ENCODE data around the gene ZNF175.
A peak's percentile ranks its signal among the peaks of the same experiment; 100 is the strongest.

Gene ZNF175

GRCh38 chr19:51587264-51588191, 16.4 kb downstream of the ZNF175 start:
- DNase-seq (ENCODE audit: low read depth in 2 of 2, low spot score in 1 of 2) = no peak

DNA sequence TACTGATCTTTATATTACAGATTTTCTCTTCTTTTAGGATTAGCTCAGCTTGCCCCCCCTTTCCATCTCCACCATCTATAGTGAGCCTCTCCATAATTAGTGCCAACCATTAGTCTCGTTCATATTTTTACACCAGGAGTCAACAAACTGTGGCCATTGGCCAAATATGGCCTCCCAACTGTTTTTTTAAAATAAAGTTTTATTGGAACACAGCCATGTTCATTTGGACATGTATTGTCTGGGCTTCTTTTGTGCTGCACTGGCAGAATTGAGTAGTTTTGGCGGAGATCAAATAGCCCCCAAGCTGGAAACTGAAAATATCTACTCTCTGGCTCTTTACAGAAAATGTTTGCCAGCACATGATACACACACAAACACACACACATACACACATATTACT, 18.4 kb downstream of the ZNF175 start:
- DNase-seq (ENCODE audit: low read depth in 2 of 2, low spot score in 1 of 2) = no peak

DNA sequence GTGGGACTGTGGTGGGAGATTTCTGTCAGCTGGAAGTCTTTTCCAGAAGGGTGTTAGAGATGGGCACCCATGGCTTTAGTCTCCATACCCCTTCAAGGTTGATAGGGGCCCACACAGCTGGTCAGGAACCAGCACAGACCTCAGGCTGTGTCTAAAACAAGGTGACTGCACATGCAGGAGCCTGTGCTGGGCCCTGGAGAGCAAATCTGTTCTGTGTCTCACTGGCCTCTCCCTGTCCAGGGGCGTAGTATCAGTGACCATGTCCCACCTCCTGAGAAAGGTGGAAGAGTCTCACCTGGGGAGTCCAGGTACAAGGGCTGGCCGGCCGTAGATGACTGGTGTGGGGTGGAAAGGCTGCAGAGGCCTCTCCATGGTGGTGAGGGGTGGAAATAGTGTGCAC, 19.4 kb downstream of the ZNF175 start:
- no peak for DNase-seq (ENCODE audit: low read depth in 2 of 2, low spot score in 1 of 2)

DNA sequence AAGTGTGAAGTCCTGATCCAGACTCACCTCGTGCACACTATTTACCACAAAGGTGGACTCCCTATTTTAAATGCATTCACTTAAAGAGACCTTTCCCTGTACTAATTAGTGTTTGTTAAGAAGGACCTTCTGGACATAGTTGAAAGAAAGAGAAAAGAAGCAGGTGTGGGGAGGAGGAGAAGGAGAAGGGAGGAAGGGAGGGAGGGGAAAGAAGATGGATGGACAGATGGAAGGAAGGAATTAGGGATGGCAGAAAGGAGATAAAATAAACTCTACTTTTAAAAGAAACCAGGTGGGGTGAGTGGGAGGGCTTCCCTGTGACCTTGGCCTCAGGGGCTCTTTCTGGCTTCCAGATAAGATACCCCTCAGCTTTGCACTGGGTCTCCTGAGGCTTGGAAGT, 21.4 kb downstream of the ZNF175 start:
- no peak for DNase-seq (ENCODE audit: low read depth in 2 of 2, low spot score in 1 of 2)

GRCh38 chr19:51593138-51593890, 22.2 kb downstream of the ZNF175 start:
- no peak for DNase-seq (ENCODE audit: low read depth in 2 of 2, low spot score in 1 of 2)

DNA sequence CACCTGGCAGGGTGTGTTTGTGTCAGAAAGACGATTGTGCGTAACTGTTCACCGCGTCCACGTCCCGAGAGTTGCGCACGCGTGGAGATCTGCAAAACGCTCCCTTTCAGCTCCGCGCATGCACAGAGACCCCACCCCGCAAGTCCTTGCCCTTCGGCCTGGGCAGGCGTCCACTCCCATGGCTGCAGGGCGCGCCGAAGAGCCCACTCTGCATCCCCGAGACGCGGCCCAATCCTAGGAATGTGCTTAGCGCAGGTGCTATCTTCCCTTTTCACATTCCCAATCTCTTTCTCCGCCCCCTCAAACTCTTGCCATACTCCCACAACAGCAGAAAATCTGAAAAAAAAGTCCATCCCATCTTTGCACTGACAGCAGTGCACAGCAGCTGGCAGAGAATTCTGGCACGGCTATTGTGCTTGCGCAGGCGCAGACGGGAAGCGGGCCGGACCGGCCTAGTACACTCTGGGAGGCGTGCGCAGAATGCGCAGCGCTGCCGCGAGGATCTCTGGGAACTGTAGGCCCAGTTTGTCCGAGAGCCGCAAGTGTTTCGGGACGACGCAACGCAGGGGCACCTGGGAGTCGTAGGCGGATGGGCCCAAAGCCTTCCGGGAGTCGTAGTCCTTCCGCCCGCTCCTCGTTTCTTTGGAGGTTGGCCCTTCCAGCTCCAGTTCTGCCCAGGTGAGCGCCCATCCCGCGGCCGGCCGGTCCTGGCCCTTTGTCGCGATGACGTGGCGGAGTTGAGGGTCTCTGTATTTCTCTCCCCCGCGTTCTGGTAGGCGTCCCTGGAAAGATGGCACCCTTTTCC, 23.1 kb downstream of the ZNF175 start:
- peak; percentile 91 to 95 for DNase-seq (ENCODE audit: low read depth in 2 of 2, low spot score in 1 of 2)

DNA sequence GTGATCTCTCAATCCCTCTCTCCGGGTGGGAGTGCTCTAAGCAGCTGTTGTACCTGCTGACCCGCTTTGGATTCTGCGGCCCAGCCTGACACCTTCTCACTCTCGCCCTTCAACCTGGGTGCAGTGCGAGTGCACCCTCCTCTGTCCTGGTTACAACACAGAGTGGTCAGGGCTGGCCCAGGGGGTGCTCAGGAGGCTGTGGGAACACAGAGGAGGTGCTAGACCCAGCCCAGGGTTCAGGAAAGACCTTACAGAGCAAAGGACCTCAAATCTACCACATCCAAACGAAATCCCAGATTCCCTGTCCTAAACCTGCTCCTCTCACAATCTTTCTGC, 23.7 kb downstream of the ZNF175 start:
- DNase-seq (ENCODE audit: low read depth in 2 of 2, low spot score in 1 of 2) = no peak

GRCh38 chr19:51595190-51596175, 24.4 kb downstream of the ZNF175 start:
- DNase-seq (ENCODE audit: low read depth in 2 of 2, low spot score in 1 of 2) = no peak

DNA sequence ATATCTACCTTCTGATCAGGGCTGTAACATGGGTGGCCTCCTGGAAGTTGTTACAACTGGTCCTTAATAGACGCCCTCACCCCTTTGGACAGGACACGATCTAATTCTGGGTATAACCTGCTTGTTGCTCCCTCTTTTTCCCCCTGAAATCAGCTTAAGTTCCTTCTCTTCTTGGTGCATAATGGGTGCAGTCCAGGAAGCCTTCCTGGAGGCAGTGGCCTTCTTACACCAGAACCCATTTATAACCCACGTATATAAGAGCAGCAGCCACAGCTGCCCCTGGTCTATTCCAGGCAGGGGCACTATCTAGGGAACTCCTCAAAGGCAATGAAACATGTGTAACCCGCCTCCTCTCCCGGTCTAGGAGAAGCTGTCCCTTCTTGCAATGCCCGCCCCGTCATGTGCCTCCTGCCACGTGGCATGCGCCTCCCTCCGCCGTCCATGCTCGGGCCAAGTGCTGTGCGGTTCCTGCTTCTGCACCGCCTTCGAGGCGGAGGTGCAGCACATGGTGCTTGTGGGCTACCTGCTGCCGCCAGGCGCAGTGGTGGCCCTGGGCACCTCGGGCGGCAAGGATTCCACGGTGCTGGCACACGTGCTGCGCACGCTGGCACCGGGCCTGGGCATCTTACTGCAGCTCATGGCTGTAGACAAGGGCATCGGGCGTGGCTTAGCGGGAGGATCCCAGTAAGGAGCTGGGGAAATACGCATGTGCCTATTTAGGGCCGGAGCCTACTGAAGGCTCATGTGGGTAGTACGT, 27.3 kb downstream of the ZNF175 start:
- no peak for DNase-seq (ENCODE audit: low read depth in 2 of 2, low spot score in 1 of 2)

- no peak for DNase-seq (ENCODE audit: low read depth in 2 of 2, low spot score in 1 of 2)
Observed at GRCh38 chr19:51599084-51599483, 28.0 kb downstream of the ZNF175 start.

DNA sequence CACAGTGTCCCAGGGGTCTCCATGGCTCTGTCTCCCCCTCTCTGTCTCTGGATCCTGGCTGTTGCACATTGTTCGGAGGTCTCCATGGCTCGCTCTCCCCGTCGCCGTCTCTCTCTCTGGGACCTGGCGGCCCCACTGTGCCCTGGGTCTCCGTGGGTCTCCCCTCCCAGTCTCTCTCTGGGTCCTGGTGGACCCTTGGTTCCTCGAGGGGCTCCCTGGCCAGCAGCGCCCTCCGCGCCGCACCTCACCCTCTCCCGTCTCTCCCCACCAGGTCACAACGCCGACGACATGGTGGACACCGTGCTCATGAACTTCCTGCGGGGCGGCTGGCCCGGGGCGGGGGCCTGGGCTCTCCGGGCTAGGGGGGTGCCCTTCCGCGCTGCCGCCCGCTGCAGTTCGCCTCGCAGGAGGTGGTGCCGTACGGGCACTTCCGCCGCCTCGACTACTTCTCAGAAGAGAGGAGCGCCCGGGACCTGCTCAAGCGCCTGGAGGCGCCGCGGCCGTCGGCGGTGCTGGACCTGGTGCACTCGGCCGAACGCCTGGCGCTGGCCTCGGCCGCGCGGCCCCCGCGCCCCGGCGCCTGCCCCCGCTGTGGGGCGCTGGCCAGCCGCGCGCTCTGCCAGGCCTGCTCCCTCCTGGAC, 30.0 kb downstream of the ZNF175 start:
- no peak for DNase-seq (ENCODE audit: low read depth in 2 of 2, low spot score in 1 of 2)

- DNase-seq (ENCODE audit: low read depth in 2 of 2, low spot score in 1 of 2) = no peak
Observed at GRCh38 chr19:51602189-51602854, 31.2 kb downstream of the ZNF175 start.

GRCh38 chr19:51607077-51607476, 36.0 kb downstream of the ZNF175 start:
- no peak for DNase-seq (ENCODE audit: low read depth in 2 of 2, low spot score in 1 of 2)

- DNase-seq (ENCODE audit: low read depth in 2 of 2, low spot score in 1 of 2) = no peak
Observed at GRCh38 chr19:51607920-51608562, 37.0 kb downstream of the ZNF175 start.

DNA sequence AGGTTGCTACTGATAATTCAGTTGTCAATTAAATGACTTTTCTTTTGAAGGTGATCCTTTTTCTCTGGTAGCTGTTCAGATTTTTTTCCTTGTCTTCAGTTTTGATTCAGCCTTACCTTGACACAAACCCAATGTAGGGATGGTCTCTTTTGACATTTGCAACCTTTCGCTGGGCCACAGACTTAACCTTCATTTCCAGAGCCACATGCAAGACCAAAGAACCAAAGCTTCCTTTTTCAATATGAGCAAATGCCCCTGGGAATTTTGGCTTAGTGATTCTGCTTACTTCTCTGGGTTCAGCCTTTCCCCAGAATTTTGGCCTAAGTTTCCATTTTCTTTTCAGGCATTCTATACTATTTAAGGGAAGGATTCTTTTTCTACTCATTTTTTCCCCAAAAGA, 39.5 kb downstream of the ZNF175 start:
- DNase-seq (ENCODE audit: low read depth in 2 of 2, low spot score in 1 of 2) = no peak

DNA sequence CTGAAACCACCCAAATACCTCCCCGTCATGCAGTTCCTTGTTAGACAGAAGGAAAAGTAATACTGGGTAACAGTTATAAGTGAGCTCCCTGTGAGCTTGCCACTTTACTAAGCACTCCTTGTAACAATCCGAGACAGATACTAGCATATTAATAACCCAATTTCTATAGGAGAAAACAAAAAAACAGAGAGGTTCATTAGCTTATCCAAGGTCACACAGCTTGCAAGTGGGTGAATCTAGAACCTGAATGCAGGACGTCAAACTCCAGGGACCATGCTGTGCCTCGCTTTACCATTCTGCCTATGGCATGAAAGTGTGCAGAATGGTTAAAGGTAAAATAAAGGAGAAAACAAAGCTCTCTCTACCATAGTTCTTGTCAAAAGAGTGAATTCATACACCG, 43.7 kb downstream of the ZNF175 start:
- no peak for DNase-seq (ENCODE audit: low read depth in 2 of 2, low spot score in 1 of 2)

DNA sequence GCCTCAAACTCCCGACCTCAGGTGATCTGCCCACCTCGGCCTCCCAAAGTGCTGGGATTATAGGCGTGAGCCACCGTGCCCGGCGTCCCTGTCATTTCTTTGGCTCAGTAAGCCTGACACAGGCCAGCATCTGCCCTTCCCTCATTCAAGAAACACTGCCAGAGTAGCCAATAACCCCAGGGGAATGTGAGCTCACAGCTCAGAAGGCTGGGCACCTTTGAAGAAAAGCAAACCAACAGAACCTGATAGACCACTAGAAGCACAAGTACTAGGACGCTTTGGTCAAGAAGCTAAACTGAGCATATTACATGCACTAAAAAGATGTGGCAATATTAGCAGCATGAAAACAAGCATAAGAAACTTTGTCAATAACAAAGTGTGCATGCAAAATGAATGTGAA, 44.9 kb downstream of the ZNF175 start:
- no peak for DNase-seq (ENCODE audit: low read depth in 2 of 2, low spot score in 1 of 2)

DNA sequence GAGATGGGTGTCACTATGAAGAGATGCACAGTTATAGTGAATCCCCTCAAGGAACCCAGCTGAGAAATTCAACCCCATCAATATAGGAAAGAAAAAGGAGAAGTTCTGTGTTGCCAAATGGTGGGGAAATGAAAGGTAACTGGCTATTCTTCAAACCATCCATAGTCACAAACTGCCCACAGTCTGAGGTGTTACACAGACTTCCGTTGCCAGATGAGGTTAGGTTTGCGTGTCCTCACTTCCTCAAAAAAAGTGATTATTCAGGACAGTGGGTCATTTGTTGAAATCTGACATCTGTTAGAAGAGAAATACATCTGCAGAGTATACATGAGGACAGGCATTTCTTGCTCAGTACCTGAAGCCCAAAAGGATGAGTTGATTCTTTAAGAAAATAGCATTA, 50.1 kb downstream of the ZNF175 start:
- DNase-seq (ENCODE audit: low read depth in 2 of 2, low spot score in 1 of 2) = no peak

Data from stimulated activated CD8-positive, alpha-beta memory T cell treated with anti-CD3 and anti-CD28 coated beads, Interleukin-4, amount 100 ng/mL, for 1 hour (primary cell).